ENCODE results near the gene MAP7. TPM values are rescaled to one million over a fixed set of nuclear protein-coding genes. Genes with fewer than 3 reads are reported as not detected.
"Not testable (repeated sequence)": the region's sequence is repeated elsewhere in the genome, so short reads cannot be mapped to it uniquely, and the experiment has no call there.

The MAP7 gene
- total RNA-seq, 5 donors from 2014 or later (not counting 1 experiment from before 2014, with no cell fraction given) = 0.33 to 0.73 (median 0.57) TPM

DNA sequence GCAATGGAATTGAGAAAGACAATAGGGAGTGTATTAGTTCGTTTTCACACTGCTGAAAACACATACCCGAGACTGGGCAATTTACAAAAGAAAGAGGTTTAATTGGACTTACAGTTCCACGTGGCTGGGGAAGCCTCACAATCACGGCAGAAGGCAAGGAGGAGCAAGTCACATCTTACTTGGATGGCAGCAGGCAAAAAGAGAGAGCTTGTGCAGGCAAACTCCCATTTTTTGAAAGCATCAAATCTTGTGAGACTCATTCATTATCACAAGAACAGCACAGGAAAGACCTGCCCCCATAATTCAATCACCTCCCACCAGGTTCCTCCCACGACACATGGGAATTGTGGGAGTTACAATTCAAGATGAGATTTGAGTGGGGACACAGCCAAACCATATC lies 34.1 kb upstream of the MAP7 start:
- ATAC-seq (replicated peaks in 1 of 4); POLR2A ChIA-PET; H3K27ac ChIP-seq (ENCODE audit: low read length); H3K4me3 ChIP-seq (ENCODE audit: control insufficient read depth in 1 of 2, extremely low read depth in 1 of 2, low read length in 1 of 2); H3K4me1 ChIP-seq (ENCODE audit: control insufficient read depth in 1 of 2, extremely low read depth in 1 of 2, insufficient read depth in 2 of 2, low read length in 2 of 2); H3K4me3 Mint-ChIP-seq; H3K27me3 ChIP-seq (replicated peaks in 1 of 2; ENCODE audit: control insufficient read depth in 2 of 2, extremely low read depth in 1 of 2, insufficient read depth in 2 of 2, low read length in 1 of 2); H3K27ac Mint-ChIP-seq; H3K27me3 Mint-ChIP-seq; H3K4me1 Mint-ChIP-seq; DNase-seq; H3K9me3 Mint-ChIP-seq; H3K9me3 ChIP-seq: not testable (repeated sequence)
- WGBS (ENCODE audit: insufficient coverage) = 86% methylated on average over 4 of the region's 5 CpGs
- H3K36me3 ChIP-seq (ENCODE audit: control insufficient read depth in 2 of 2, extremely low read depth in 1 of 2, insufficient read depth in 1 of 2, low read length in 1 of 2) = peaks cover 0 to 56% of the 10 kb centered on the region in 2 donors
- CTCF ChIA-PET = interaction anchor here in 1 of 2 donors (1.0 kb wide), 1 partner anchor 208 kb away, joined by 3 read pairs; the partner anchor contains the start of gene MAP3K5
- peaks cover 63% of the 10 kb centered on the region for H3K36me3 Mint-ChIP-seq

DNA sequence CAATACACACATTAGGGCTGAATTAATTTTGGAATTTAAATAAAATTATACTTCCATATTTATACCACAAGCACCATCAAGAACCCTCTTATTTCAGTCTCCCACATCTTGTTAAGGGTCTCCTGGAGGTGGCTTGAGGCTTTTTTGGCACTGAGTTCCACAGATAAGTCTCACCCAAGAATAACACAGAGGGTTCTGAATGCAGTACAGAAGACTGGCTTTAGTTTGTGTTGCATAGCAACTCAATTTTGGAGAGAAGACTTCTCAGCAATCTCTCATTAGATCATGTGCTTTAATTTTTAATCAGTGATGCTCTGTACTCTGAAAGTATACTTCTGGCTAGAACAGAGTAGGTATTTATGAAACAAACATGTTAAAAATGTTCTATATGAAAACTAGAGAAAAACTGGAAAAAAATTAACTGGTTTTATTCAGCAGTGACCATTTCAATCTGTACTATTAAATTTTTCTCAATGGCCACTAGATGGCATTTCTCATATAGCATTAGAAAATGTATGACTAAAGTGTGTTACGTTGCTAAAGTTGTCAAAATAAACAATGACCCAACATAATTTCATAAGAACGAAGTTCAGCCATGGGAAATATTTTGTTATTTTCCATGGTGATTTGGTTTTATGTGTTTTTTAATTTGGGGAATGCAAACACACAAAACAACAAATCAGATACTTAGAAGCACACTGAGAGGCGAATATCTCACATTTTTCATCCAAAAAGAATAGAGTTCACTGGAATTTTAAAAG lies 32.7 kb upstream of the MAP7 start:
- no peaks in the 10 kb centered on the region for H3K9me3 Mint-ChIP-seq
- peaks cover 63% of the 10 kb centered on the region for H3K36me3 Mint-ChIP-seq
- Histone ChIP-seq H3K27me3 (replicated peaks in 1 of 2; ENCODE audit: control insufficient read depth in 2 of 2, extremely low read depth in 1 of 2, insufficient read depth in 2 of 2, low read length in 1 of 2) (no peaks in the 10 kb centered on the region), H3K4me1 (ENCODE audit: control insufficient read depth in 1 of 2, extremely low read depth in 1 of 2, insufficient read depth in 2 of 2, low read length in 2 of 2) (no peaks in the 10 kb centered on the region), H3K9me3 (no peaks in the 10 kb centered on the region), H3K27ac (ENCODE audit: low read length) (no peak overlapping the region), H3K36me3 (ENCODE audit: control insufficient read depth in 2 of 2, extremely low read depth in 1 of 2, insufficient read depth in 1 of 2, low read length in 1 of 2) (peaks cover 0 to 57% of the 10 kb centered on the region in 2 donors), H3K4me3 (ENCODE audit: control insufficient read depth in 1 of 2, extremely low read depth in 1 of 2, low read length in 1 of 2) (no peak overlapping the region)
- POLR2A ChIA-PET = no interaction called here
- CTCF ChIA-PET = interaction anchor here in 1 of 2 donors (0.6 to 0.8 kb wide), 2 partner anchors 16 to 1758 kb away, joined by 3 to 4 read pairs; no protein-coding TSS in a partner anchor
- no peak overlapping the region for H3K4me3 Mint-ChIP-seq
- ATAC-seq (replicated peaks in 1 of 4) (no peak), DNase-seq (no peak)
- H3K27ac Mint-ChIP-seq = no peak overlapping the region
- no peaks in the 10 kb centered on the region for H3K4me1 Mint-ChIP-seq
- no peaks in the 10 kb centered on the region for H3K27me3 Mint-ChIP-seq
- no CpG with 5 or more reads among the region's 3 CpGs for WGBS (ENCODE audit: insufficient coverage)

DNA sequence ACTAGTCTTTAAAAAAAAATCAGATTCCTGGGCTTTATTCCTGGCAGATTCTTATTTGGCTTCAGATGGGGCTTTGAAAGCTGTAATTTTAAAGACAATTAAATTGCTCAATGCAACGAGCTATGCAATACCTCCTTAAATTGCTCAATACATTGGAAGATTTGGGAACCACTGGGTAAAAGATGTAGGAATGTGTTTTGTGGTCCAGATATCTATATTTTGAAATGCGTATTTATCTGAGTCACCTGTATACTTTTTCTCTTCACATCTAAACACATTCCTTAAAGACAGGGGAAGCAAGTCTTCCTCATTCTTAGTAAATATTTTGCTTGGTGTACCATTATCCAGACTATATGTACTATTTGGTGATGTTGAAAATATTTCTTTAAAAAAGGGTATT lies 29.6 kb upstream of the MAP7 start:
- ChIA-PET CTCF (interaction anchor here in 1 of 2 donors (0.6 kb wide), 1 partner anchor 136 kb away, joined by 5 read pairs; no protein-coding TSS in a partner anchor), POLR2A (no interaction called here)
- no CpG with 5 or more reads among the region's 2 CpGs for WGBS (ENCODE audit: insufficient coverage)
- Mint-ChIP-seq H3K27me3 (no peaks in the 10 kb centered on the region), H3K4me3 (no peak overlapping the region), H3K4me1 (no peaks in the 10 kb centered on the region), H3K36me3 (peaks cover 78% of the 10 kb centered on the region), H3K9me3 (no peaks in the 10 kb centered on the region), H3K27ac (no peak overlapping the region)
- peaks cover 0 to 68% of the 10 kb centered on the region in 2 donors for H3K36me3 ChIP-seq (ENCODE audit: control insufficient read depth in 2 of 2, extremely low read depth in 1 of 2, insufficient read depth in 1 of 2, low read length in 1 of 2)
- H3K27me3 ChIP-seq (replicated peaks in 1 of 2; ENCODE audit: control insufficient read depth in 2 of 2, extremely low read depth in 1 of 2, insufficient read depth in 2 of 2, low read length in 1 of 2) = no peaks in the 10 kb centered on the region
- H3K4me1 ChIP-seq (ENCODE audit: control insufficient read depth in 1 of 2, extremely low read depth in 1 of 2, insufficient read depth in 2 of 2, low read length in 2 of 2) = no peaks in the 10 kb centered on the region
- ATAC-seq (replicated peaks in 1 of 4) = no peak
- no peak overlapping the region for H3K27ac ChIP-seq (ENCODE audit: low read length)
- no peaks in the 10 kb centered on the region for H3K9me3 ChIP-seq
- no peak overlapping the region for H3K4me3 ChIP-seq (ENCODE audit: control insufficient read depth in 1 of 2, extremely low read depth in 1 of 2, low read length in 1 of 2)
- DNase-seq = no peak

DNA sequence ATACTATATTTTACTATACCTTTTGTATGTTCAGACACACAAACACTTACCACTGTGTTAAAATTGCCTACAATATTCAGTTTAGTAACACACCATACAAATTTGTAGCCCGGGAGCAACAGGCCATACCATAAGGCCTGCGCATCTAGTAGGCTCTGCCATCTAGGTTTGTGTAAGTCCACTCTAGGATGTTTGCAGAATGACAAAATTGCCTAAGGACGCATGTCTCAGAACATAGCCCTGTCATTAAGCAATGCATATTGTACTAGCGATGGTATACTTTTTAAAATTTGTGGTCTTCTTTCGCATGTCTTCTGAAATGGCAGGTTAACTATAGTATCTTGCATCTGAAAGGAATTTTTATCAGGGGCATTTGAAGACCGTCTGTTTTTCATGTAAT lies 26.6 kb upstream of the MAP7 start:
- peaks cover 73% of the 10 kb centered on the region for H3K36me3 Mint-ChIP-seq
- no peak overlapping the region for H3K27ac Mint-ChIP-seq
- Histone ChIP-seq H3K4me1 (ENCODE audit: control insufficient read depth in 1 of 2, extremely low read depth in 1 of 2, insufficient read depth in 2 of 2, low read length in 2 of 2) (no peaks in the 10 kb centered on the region), H3K4me3 (ENCODE audit: control insufficient read depth in 1 of 2, extremely low read depth in 1 of 2, low read length in 1 of 2) (no peak overlapping the region), H3K27me3 (replicated peaks in 1 of 2; ENCODE audit: control insufficient read depth in 2 of 2, extremely low read depth in 1 of 2, insufficient read depth in 2 of 2, low read length in 1 of 2) (no peaks in the 10 kb centered on the region), H3K9me3 (no peaks in the 10 kb centered on the region), H3K27ac (ENCODE audit: low read length) (no peak overlapping the region), H3K36me3 (ENCODE audit: control insufficient read depth in 2 of 2, extremely low read depth in 1 of 2, insufficient read depth in 1 of 2, low read length in 1 of 2) (peaks cover 0 to 67% of the 10 kb centered on the region in 2 donors)
- ATAC-seq (replicated peaks in 1 of 4) (no peak), DNase-seq (no peak)
- H3K9me3 Mint-ChIP-seq = peaks cover under 1 to 2% (median 1%) of the 10 kb centered on the region in 3 donors
- WGBS (ENCODE audit: insufficient coverage) = 100% methylated on average over 2 of the region's 6 CpGs
- no peaks in the 10 kb centered on the region for H3K4me1 Mint-ChIP-seq
- no peak overlapping the region for H3K4me3 Mint-ChIP-seq
- CTCF ChIA-PET = no interaction called here
- POLR2A ChIA-PET = no interaction called here
- no peaks in the 10 kb centered on the region for H3K27me3 Mint-ChIP-seq

DNA sequence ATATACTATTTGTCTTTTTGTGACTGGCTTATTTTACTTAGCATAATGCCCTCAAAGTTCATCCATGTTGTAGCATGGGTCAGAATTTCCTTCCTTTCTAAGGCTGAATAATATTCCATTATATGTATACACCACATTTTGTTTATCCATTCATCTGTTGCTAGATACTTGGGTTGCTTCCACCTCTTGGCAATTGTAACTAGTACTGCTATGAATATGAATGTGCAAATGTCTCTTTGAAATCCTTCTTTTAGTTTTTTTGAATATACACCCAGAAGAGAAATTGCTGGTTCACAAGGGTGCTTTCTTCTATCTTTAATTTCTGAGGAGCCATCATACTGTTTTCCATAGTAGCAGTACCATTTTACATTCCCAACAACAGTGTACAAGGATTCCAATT lies 21.3 kb upstream of the MAP7 start:
- Mint-ChIP-seq H3K4me3 (no peak overlapping the region), H3K9me3 (peaks cover 5 to 11% (median 6%) of the 10 kb centered on the region in 3 donors), H3K4me1 (peaks cover 0 to 10% (median 6%) of the 10 kb centered on the region in 3 donors), H3K27me3 (no peaks in the 10 kb centered on the region), H3K27ac (no peak overlapping the region), H3K36me3 (peaks cover 80% of the 10 kb centered on the region)
- peaks cover 0 to 37% of the 10 kb centered on the region in 2 donors for H3K36me3 ChIP-seq (ENCODE audit: control insufficient read depth in 2 of 2, extremely low read depth in 1 of 2, insufficient read depth in 1 of 2, low read length in 1 of 2)
- DNase-seq (no peak), ATAC-seq (replicated peaks in 1 of 4) (no peak)
- POLR2A ChIA-PET = no interaction called here
- no peaks in the 10 kb centered on the region for H3K27me3 ChIP-seq (replicated peaks in 1 of 2; ENCODE audit: control insufficient read depth in 2 of 2, extremely low read depth in 1 of 2, insufficient read depth in 2 of 2, low read length in 1 of 2)
- no peak overlapping the region for H3K4me3 ChIP-seq (ENCODE audit: control insufficient read depth in 1 of 2, extremely low read depth in 1 of 2, low read length in 1 of 2)
- no peak overlapping the region for H3K27ac ChIP-seq (ENCODE audit: low read length)
- no peaks in the 10 kb centered on the region for H3K9me3 ChIP-seq
- H3K4me1 ChIP-seq (ENCODE audit: control insufficient read depth in 1 of 2, extremely low read depth in 1 of 2, insufficient read depth in 2 of 2, low read length in 2 of 2) = no peaks in the 10 kb centered on the region
- CTCF ChIA-PET = interaction anchor here in 1 of 2 donors (1.0 kb wide), 1 partner anchor 14 kb away, joined by 3 read pairs; no protein-coding TSS in a partner anchor

DNA sequence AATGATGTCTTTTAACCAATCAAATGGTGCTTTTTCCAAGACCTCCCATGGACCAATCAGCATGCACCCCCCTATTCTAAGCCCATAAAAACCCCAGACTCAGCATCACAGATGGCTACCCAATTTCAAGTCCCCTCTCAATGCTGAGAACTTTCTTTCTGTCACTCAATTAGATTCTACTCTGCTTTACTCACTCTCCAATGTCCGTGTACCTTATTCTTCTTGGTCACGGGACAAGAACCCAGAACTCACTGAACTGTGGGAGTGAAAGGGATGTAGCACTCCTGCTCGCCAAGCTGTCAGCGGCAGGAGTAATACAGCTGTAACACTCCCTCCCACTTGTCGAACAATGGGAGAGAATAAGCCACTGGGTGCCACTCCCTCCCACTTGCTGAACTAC lies 20.8 kb upstream of the MAP7 start:
- no peak overlapping the region for H3K27ac ChIP-seq (ENCODE audit: low read length)
- Mint-ChIP-seq H3K9me3 (peaks cover 5 to 11% (median 6%) of the 10 kb centered on the region in 3 donors), H3K36me3 (peaks cover 81% of the 10 kb centered on the region), H3K4me3 (no peak overlapping the region), H3K27me3 (no peaks in the 10 kb centered on the region), H3K4me1 (peaks cover 0 to 11% (median 6%) of the 10 kb centered on the region in 3 donors), H3K27ac (no peak overlapping the region)
- DNase-seq (no peak), ATAC-seq (replicated peaks in 1 of 4) (no peak)
- H3K4me3 ChIP-seq (ENCODE audit: control insufficient read depth in 1 of 2, extremely low read depth in 1 of 2, low read length in 1 of 2) = no peak overlapping the region
- H3K4me1 ChIP-seq (ENCODE audit: control insufficient read depth in 1 of 2, extremely low read depth in 1 of 2, insufficient read depth in 2 of 2, low read length in 2 of 2) = no peaks in the 10 kb centered on the region
- ChIA-PET CTCF (interaction anchor here in 1 of 2 donors (1.0 kb wide), 1 partner anchor 14 kb away, joined by 3 read pairs; no protein-coding TSS in a partner anchor), POLR2A (no interaction called here)
- H3K9me3 ChIP-seq = no peaks in the 10 kb centered on the region
- H3K36me3 ChIP-seq (ENCODE audit: control insufficient read depth in 2 of 2, extremely low read depth in 1 of 2, insufficient read depth in 1 of 2, low read length in 1 of 2) = peaks cover 0 to 36% of the 10 kb centered on the region in 2 donors
- no CpG with 5 or more reads among the region's 5 CpGs for WGBS (ENCODE audit: insufficient coverage)
- no peaks in the 10 kb centered on the region for H3K27me3 ChIP-seq (replicated peaks in 1 of 2; ENCODE audit: control insufficient read depth in 2 of 2, extremely low read depth in 1 of 2, insufficient read depth in 2 of 2, low read length in 1 of 2)

Data from T-cell (primary cell).